HL-60/S4 (cell line): ENCODE measurements around the gene APOL1.
"Not testable (repeated sequence)": the region's sequence is repeated elsewhere in the genome, so short reads cannot be mapped to it uniquely, and the experiment has no call there.

ENCODE experiments used
- in situ Hi-C: fragments of 300-500 bp; cut with MboI; formaldehyde crosslinking; loops from 2 replicates; pipeline ENCODE4 v1.14.3; 2022; ENCODE audit warnings: low sequenced_read_pairs

Gene APOL1

GRCh38 chr22:36224245-36224644 is 28.7 kb upstream of the APOL1 start:
- in situ Hi-C loops = no loop called here

GRCh38 chr22:36225333-36225922 is 27.5 kb upstream of the APOL1 start:
- in situ Hi-C loops = no loop called here

GRCh38 chr22:36226189-36226588 is 26.7 kb upstream of the APOL1 start:
- in situ Hi-C loops = no loop called here

GRCh38 chr22:36227396-36227795 is 25.5 kb upstream of the APOL1 start:
- in situ Hi-C loops = no loop called here

- in situ Hi-C loops = no loop called here
Observed at GRCh38 chr22:36227806-36228205, 25.1 kb upstream of the APOL1 start.

GRCh38 chr22:36228369-36228768 is 24.6 kb upstream of the APOL1 start:
- in situ Hi-C loops = not testable (repeated sequence)

- in situ Hi-C loops = no loop called here
Observed at GRCh38 chr22:36228944-36229343, 24.0 kb upstream of the APOL1 start.

- in situ Hi-C loops = not testable (repeated sequence)
Observed at GRCh38 chr22:36229649-36230048, 23.3 kb upstream of the APOL1 start.

- in situ Hi-C loops = not testable (repeated sequence)
Observed at GRCh38 chr22:36231051-36231450, 21.9 kb upstream of the APOL1 start.

- in situ Hi-C loops = no loop called here
Observed at GRCh38 chr22:36232715-36233401, 20.1 kb upstream of the APOL1 start.

GRCh38 chr22:36233796-36234195 is 19.1 kb upstream of the APOL1 start:
- in situ Hi-C loops = no loop called here

GRCh38 chr22:36234213-36234612 is 18.7 kb upstream of the APOL1 start:
- in situ Hi-C loops = no loop called here

GRCh38 chr22:36234919-36235318 is 18.0 kb upstream of the APOL1 start:
- in situ Hi-C loops = no loop called here

- in situ Hi-C loops = no loop called here
Observed at GRCh38 chr22:36235585-36235984, 17.3 kb upstream of the APOL1 start.

GRCh38 chr22:36236388-36237319 is 16.3 kb upstream of the APOL1 start:
- in situ Hi-C loops = no loop called here

GRCh38 chr22:36237462-36238372 is 15.2 kb upstream of the APOL1 start:
- in situ Hi-C loops = no loop called here

- in situ Hi-C loops = no loop called here
Observed at GRCh38 chr22:36238373-36239149, 14.4 kb upstream of the APOL1 start.

- in situ Hi-C loops = no loop called here
Observed at GRCh38 chr22:36239150-36239400, 13.9 kb upstream of the APOL1 start.

- in situ Hi-C loops = no loop called here
Observed at GRCh38 chr22:36239401-36240171, 13.3 kb upstream of the APOL1 start, which contains the start of gene APOL2. Gene APOL2, minus strand, starts transcription at chr22:36239527. Its CDS starts 6,365 bp downstream, at chr22:36233162.
